ENCODE data around the gene CDC25B.

GRCh38 chr20:3836132-3836531 is 40.0 kb downstream of the CDC25B start:
- TF ChIP-seq CTCF (conservative IDR thresholded peaks at IDR 0.05) = no peak
- no peak for TF ChIP-seq EZH2 (IDR thresholded peaks at IDR 0.05; ENCODE audit: low read depth)

All from PC-9 (cell line).